ENCODE measurements around the gene MOCS2.

GRCh38 chr5:53128481-53128880, 18.9 kb upstream of the MOCS2 start:
- TF ChIP-seq RAD21 (IDR thresholded peaks at IDR 0.05; ENCODE audit: low read depth) (no peak), EP300 (IDR thresholded peaks at IDR 0.05; ENCODE audit: borderline replicate concordance) (no peak), TAF1 (IDR thresholded peaks at IDR 0.05; ENCODE audit: low read depth) (no peak), TCF12 (IDR thresholded peaks at IDR 0.05; ENCODE audit: low read depth) (no peak), TEAD4 (IDR thresholded peaks at IDR 0.05) (no peak), EGR1 (IDR thresholded peaks at IDR 0.05) (no peak), YY1 (IDR thresholded peaks at IDR 0.05; ENCODE audit: low read depth) (no peak)
- TF ChIP-seq, protein P1, sequence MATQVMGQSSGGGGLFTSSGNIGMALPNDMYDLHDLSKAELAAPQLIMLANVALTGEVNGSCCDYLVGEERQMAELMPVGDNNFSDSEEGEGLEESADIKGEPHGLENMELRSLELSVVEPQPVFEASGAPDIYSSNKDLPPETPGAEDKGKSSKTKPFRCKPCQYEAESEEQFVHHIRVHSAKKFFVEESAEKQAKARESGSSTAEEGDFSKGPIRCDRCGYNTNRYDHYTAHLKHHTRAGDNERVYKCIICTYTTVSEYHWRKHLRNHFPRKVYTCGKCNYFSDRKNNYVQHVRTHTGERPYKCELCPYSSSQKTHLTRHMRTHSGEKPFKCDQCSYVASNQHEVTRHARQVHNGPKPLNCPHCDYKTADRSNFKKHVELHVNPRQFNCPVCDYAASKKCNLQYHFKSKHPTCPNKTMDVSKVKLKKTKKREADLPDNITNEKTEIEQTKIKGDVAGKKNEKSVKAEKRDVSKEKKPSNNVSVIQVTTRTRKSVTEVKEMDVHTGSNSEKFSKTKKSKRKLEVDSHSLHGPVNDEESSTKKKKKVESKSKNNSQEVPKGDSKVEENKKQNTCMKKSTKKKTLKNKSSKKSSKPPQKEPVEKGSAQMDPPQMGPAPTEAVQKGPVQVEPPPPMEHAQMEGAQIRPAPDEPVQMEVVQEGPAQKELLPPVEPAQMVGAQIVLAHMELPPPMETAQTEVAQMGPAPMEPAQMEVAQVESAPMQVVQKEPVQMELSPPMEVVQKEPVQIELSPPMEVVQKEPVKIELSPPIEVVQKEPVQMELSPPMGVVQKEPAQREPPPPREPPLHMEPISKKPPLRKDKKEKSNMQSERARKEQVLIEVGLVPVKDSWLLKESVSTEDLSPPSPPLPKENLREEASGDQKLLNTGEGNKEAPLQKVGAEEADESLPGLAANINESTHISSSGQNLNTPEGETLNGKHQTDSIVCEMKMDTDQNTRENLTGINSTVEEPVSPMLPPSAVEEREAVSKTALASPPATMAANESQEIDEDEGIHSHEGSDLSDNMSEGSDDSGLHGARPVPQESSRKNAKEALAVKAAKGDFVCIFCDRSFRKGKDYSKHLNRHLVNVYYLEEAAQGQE (IDR thresholded peaks at IDR 0.05; ENCODE audit: low read depth): no peak
- TF ChIP-seq, protein P2, sequence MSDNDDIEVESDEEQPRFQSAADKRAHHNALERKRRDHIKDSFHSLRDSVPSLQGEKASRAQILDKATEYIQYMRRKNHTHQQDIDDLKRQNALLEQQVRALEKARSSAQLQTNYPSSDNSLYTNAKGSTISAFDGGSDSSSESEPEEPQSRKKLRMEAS (IDR thresholded peaks at IDR 0.05): no peak
- TF ChIP-seq, protein P3, sequence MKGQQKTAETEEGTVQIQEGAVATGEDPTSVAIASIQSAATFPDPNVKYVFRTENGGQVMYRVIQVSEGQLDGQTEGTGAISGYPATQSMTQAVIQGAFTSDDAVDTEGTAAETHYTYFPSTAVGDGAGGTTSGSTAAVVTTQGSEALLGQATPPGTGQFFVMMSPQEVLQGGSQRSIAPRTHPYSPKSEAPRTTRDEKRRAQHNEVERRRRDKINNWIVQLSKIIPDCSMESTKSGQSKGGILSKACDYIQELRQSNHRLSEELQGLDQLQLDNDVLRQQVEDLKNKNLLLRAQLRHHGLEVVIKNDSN (IDR thresholded peaks at IDR 0.05): no peak

All from Ishikawa (cell line).